ENCODE data around the gene ZSCAN2. TPM values are rescaled to one million over a fixed set of nuclear protein-coding genes. Genes with fewer than 3 reads are reported as not detected.
A peak's percentile ranks its signal among the peaks of the same experiment; 100 is the strongest.

ZSCAN2 gene
- total and polyA plus RNA-seq, 10 of the 15 experiments (the other 5 are each of a cell fraction or from before 2014, with no cell fraction given), result 2.7 to 13.2 (median 8.6) TPM

- H3K4me2 ChIP-seq (ENCODE audit: control insufficient read depth, insufficient read depth), result peak overlapping the region; percentile 49
- ATAC-seq, result peak; percentile 33
- H3K79me2 ChIP-seq (ENCODE audit: control insufficient read depth, insufficient read depth, low read length), result no peaks in the 10 kb centered on the region
- TF ChIP-seq NFYB (IDR thresholded peaks at IDR 0.05; ENCODE audit: insufficient read depth, low read depth, low read length), result 0 out of 2 replicates have a peak, but pooled peaks have one; percentile 45
- no peak for TF ChIP-seq RB1 (IDR thresholded peaks at IDR 0.05; ENCODE audit: borderline replicate concordance)
- peak; percentile 32; the same call in 1 of the 2 replicates for TF ChIP-seq RAD21 (IDR thresholded peaks at IDR 0.05; ENCODE audit: insufficient read depth, low read depth, low read length)
- 0 out of 2 replicates have a peak, but pooled peaks have one; percentile 17 for TF ChIP-seq EED (IDR thresholded peaks at IDR 0.05; ENCODE audit: low read depth)
- no peak for TF ChIP-seq WRNIP1 (IDR thresholded peaks at IDR 0.05; ENCODE audit: borderline replicate concordance, low read depth, low read length)
- TF ChIP-seq SUPT20H (IDR thresholded peaks at IDR 0.05; ENCODE audit: borderline replicate concordance, control insufficient read depth, low read depth, low read length), result no peak
- TF ChIP-seq YBX1 (IDR thresholded peaks at IDR 0.05), result no peak
- peak; percentile 25; the same call in 1 of the 2 replicates for TF ChIP-seq PKNOX1 (IDR thresholded peaks at IDR 0.05)
- TF ChIP-seq CEBPZ (IDR thresholded peaks at IDR 0.05; ENCODE audit: low read depth, low read length), result no peak
- peak; percentile 91 for TF ChIP-seq RUNX3 (IDR thresholded peaks at IDR 0.05; ENCODE audit: low read length)
- TF ChIP-seq SPI1 (IDR thresholded peaks at IDR 0.05; ENCODE audit: borderline replicate concordance, insufficient read depth, low read depth, low read length), result peak; percentile 95
- TF ChIP-seq RELB (IDR thresholded peaks at IDR 0.05; ENCODE audit: low read depth), result 0 out of 2 replicates have a peak, but pooled peaks have one; percentile 17
- no peak for TF ChIP-seq DPF2 (IDR thresholded peaks at IDR 0.05)
- TF ChIP-seq SMC3 (IDR thresholded peaks at IDR 0.05; ENCODE audit: borderline replicate concordance, low read length), result peak; percentile 14; the same call in 1 of the 2 replicates
- TF ChIP-seq CTCF (IDR thresholded peaks at IDR 0.05 in 2 of 3, conservative IDR thresholded peaks at IDR 0.05 in 1 of 3; ENCODE audit: control insufficient read depth in 2 of 3, extremely low read depth in 1 of 3, insufficient read depth in 1 of 3, low read depth in 3 of 3, low read length in 3 of 3), result 0 out of 6 replicates have a peak, but pooled peaks of 1 of the 3 experiments have one; percentile 6
Measured at GRCh38 chr15:84598250-84598649, 2.6 kb upstream of the ZSCAN2 start.

More at GRCh38 chr15:84598250-84598649, 2.6 kb upstream of the ZSCAN2 start:
- ChIA-PET SMC1A (ENCODE audit: uncharacterized antibody, unreplicated experiment) (interaction anchor here (0.7 to 2.5 kb wide), 25 partner anchors 11 to 448 kb away, joined by 3 to 15 read pairs (median 4); partner anchors contain the start of genes SEC11A and WDR73), CTCF (interaction anchor here (0.7 to 5.3 kb wide), 31 partner anchors 8 to 692 kb away, joined by 3 to 52 read pairs (median 5); partner anchors contain the start of genes NMB, SEC11A and WDR73), RAD21 (ENCODE audit: unreplicated experiment) (interaction anchor here (0.9 to 2.5 kb wide), 13 partner anchors 10 to 330 kb away, joined by 3 to 15 read pairs (median 5); partner anchors contain the start of gene WDR73), POLR2A (interaction anchor here (0.5 to 0.7 kb wide), 2 partner anchors 156 to 437 kb away, joined by 3 read pairs; no protein-coding TSS in a partner anchor)
- Histone ChIP-seq H3K4me1 (ENCODE audit: control insufficient read depth, insufficient read depth, low read length) (peaks cover 17% of the 10 kb centered on the region), H2AFZ (ENCODE audit: control insufficient read depth, low read depth, low read length) (peak overlapping the region; percentile 93), H3K9me3 (replicated peaks; ENCODE audit: control insufficient read depth, insufficient read depth, low read length) (no peaks in the 10 kb centered on the region; the same call in 2 of the 3 replicates), H4K20me1 (ENCODE audit: control insufficient read depth, insufficient read depth) (no peaks in the 10 kb centered on the region), H3K27me3 (replicated peaks in 1 of 2; ENCODE audit: control insufficient read depth in 2 of 2, insufficient read depth in 2 of 2, low read length in 1 of 2) (peaks cover 2% of the 10 kb centered on the region in 2 experiments; a peak in 2 of 4 replicates), H3K27ac (ENCODE audit: control insufficient read depth, insufficient read depth) (peak overlapping the region; percentile 58), H3K9ac (ENCODE audit: control insufficient read depth, insufficient read depth, low read length) (peak overlapping the region; percentile 20; the same call in 1 of the 2 replicates), H3K36me3 (ENCODE audit: control insufficient read depth in 2 of 2, insufficient read depth in 2 of 2, low read length in 1 of 2) (no peaks in the 10 kb centered on the region), H3K4me3 (no peak overlapping the region)
- no TSS peak for BruUV-seq (replicated peaks)
- DNase-seq (ENCODE audit: low read depth, low spot score), result no peak
- 0% methylated on average over 2 of the region's 2 CpGs for WGBS (ENCODE audit: insufficient coverage, insufficient replicate concordance, low lambda C conversion rate, missing lambda C conversion rate)
- FAIRE-seq, result peak; percentile 96
- intact Hi-C loops (cut with micrococcal nuclease; ENCODE audit: unreplicated experiment) (loop anchor here (2.0 kb wide), 1 partner anchor 35 kb away; no protein-coding TSS in a partner anchor), in situ Hi-C loops (cut with MboI) (no loop called here)

Measured in GM12878 (cell line).